ENCODE results near the gene GPR160.

- TF ChIP-seq CTCF (IDR thresholded peaks at IDR 0.05) (no peak), POLR2A (IDR thresholded peaks at IDR 0.05) (no peak)
Observed at GRCh38 chr3:170059447-170059846, 21.7 kb downstream of the GPR160 start.

Measured in esophagus squamous epithelium (tissue), 4 donors.